CD14-positive monocyte (primary cell): ENCODE data around the gene AIG1. TPM values are rescaled to one million over a fixed set of nuclear protein-coding genes. Genes with fewer than 3 reads are reported as not detected.

Experiments
- DNase-seq, 3 donors: peaks; one replicate each; pipeline ENCODE4 v3.0.0-alpha.2; 2011 to 2022
- H2AFZ ChIP-seq: 2 replicates; pipeline ENCODE4 v1.6.0; 2012; ENCODE audit warnings: mild to moderate bottlenecking, low read depth, low read length, inconsistent platforms; ENCODE audit not compliant: insufficient read depth, poor library complexity, severe bottlenecking
- H3K27ac ChIP-seq, 2 donors: 1 replicate in 1 of 2; 2 replicates in 1 of 2; pipeline ENCODE4 v1.5.1; 2012 to 2013; ENCODE audit warnings: low read length in 2 of 2, control low read depth in 1 of 2, inconsistent platforms in 1 of 2, low read depth in 1 of 2, mild to moderate bottlenecking in 1 of 2
- H3K27me3 ChIP-seq, 2 donors: one replicate each; pipeline versions ENCODE4 v1.6.0 to v1.6.1; 2011 to 2013; ENCODE audit warnings: low read length in 2 of 2; ENCODE audit not compliant: control insufficient read depth in 2 of 2, insufficient read depth in 2 of 2
- H3K36me3 ChIP-seq, 2 donors: replicated peaks in 1 of 2; 1 replicate in 1 of 2; 2 replicates in 1 of 2; pipeline versions ENCODE4 v1.5.1 to v1.6.1; 2012 to 2013; ENCODE audit warnings: low read length in 2 of 2, control low read depth in 1 of 2, inconsistent platforms in 1 of 2, mild to moderate bottlenecking in 1 of 2; ENCODE audit not compliant: insufficient read depth in 2 of 2, control insufficient read depth in 1 of 2
- H3K4me1 ChIP-seq, 2 donors: 1 replicate in 1 of 2; 2 replicates in 1 of 2; pipeline versions ENCODE4 v1.5.1 to v1.6.1; 2012 to 2013; ENCODE audit warnings: low read length in 2 of 2, control low read depth in 1 of 2, inconsistent platforms in 1 of 2, mild to moderate bottlenecking in 1 of 2, moderate library complexity in 1 of 2; ENCODE audit not compliant: insufficient read depth in 2 of 2, control insufficient read depth in 1 of 2
- H3K4me2 ChIP-seq: replicated peaks from 2 replicates; pipeline ENCODE3; 2012; ENCODE audit warnings: low read length, moderate library complexity, mild to moderate bottlenecking; ENCODE audit not compliant: poor library complexity, severe bottlenecking; ENCODE audit errors: extremely low read depth
- H3K4me3 ChIP-seq, 3 experiments: fragments of 200-600 bp in 1 of 3; sonication (generic) in 1 of 3; replicated peaks in 1 of 3; 1 replicate in 2 of 3; 2 replicates in 1 of 3; pipeline ENCODE4 v1.5.1; 2011 to 2013; ENCODE audit warnings: low read length in 3 of 3, mild to moderate bottlenecking in 3 of 3, control low read depth in 2 of 3, low read depth in 2 of 3, inconsistent platforms in 1 of 3, moderate library complexity in 1 of 3
- H3K79me2 ChIP-seq: 2 replicates; pipeline ENCODE4 v1.6.0; 2012; ENCODE audit warnings: mild to moderate bottlenecking, control low read depth, inconsistent platforms, low read length, moderate library complexity; ENCODE audit not compliant: insufficient read depth
- H3K9ac ChIP-seq: 2 replicates; pipeline ENCODE4 v1.6.0; 2017; ENCODE audit warnings: low read length, mild to moderate bottlenecking; ENCODE audit not compliant: insufficient read depth, poor library complexity, severe bottlenecking
- H3K9me3 ChIP-seq, 2 donors: replicated peaks in 1 of 2; 1 replicate in 1 of 2; 2 replicates in 1 of 2; pipeline versions ENCODE4 v1.5.1 to v1.6.1; 2012 to 2013; ENCODE audit warnings: low read length in 2 of 2, control low read depth in 1 of 2; ENCODE audit not compliant: control insufficient read depth in 1 of 2, insufficient read depth in 1 of 2
- H4K20me1 ChIP-seq: 2 replicates; pipeline ENCODE4 v1.6.0; 2012; ENCODE audit warnings: mild to moderate bottlenecking, low read length, control low read depth, moderate library complexity; ENCODE audit not compliant: insufficient read depth
- H3K27ac Mint-ChIP-seq, 7 donors: one replicate each; pipeline ENCODE4 v1.8.0; 2020; ENCODE audit warnings: mild to moderate bottlenecking in 7 of 7, mixed read lengths in 7 of 7, moderate library complexity in 6 of 7, inconsistent platforms in 2 of 7
- H3K27me3 Mint-ChIP-seq, 3 donors: one replicate each; pipeline ENCODE4 v1.8.0; 2021 to 2022; ENCODE audit warnings: low read depth in 3 of 3, mild to moderate bottlenecking in 3 of 3, mixed read lengths in 3 of 3, moderate library complexity in 3 of 3, inconsistent platforms in 1 of 3
- H3K36me3 Mint-ChIP-seq, 2 donors: one replicate each; pipeline ENCODE4 v1.8.0; 2020; ENCODE audit warnings: mixed read lengths in 2 of 2, inconsistent platforms in 1 of 2, mild to moderate bottlenecking in 1 of 2
- H3K4me1 Mint-ChIP-seq: one replicate; pipeline ENCODE4 v1.8.0; 2020; ENCODE audit warnings: mild to moderate bottlenecking, mixed read lengths
- H3K4me3 Mint-ChIP-seq, 2 donors: one replicate each; pipeline ENCODE4 v1.8.0; 2020; ENCODE audit warnings: mild to moderate bottlenecking in 2 of 2, mixed read lengths in 2 of 2, moderate library complexity in 1 of 2
- H3K9me3 Mint-ChIP-seq, 7 donors: one replicate each; pipeline ENCODE4 v1.8.0; 2020 to 2022; ENCODE audit warnings: mixed read lengths in 7 of 7, mild to moderate bottlenecking in 6 of 7, moderate library complexity in 6 of 7, inconsistent platforms in 2 of 7
- WGBS: methylation state at CpG from one replicate; pipeline ENCODE4 v1.1.5; 2013; ENCODE audit warnings: missing lambda C conversion rate; ENCODE audit not compliant: insufficient coverage; 5-methylcytosine and 5-hydroxymethylcytosine counted together
- intact Hi-C, 2 donors: fragments of 100-400 bp; cut with micrococcal nuclease; formaldehyde crosslinking; loops; one replicate each; pipeline versions ENCODE4 v1.15.0 to v1.15.1; 2023
- polyA plus RNA-seq, 3 donors: library from polyadenylated mRNA; depleted of rRNA in 1 of 3; unstranded in 2 of 3; stranded (reverse) in 1 of 3; fragments of 300-500 nt in 2 of 3; fragments of >200 nt in 1 of 3; fragmentation: Illumina TruSeq in 2 of 3; gene quantifications; 1 replicate in 2 of 3; 2 replicates in 1 of 3; pipeline ENCODE4 v1.2.3, GENCODE V29; 2012 to 2021
- TF ChIP-seq, protein P1 (sequence below): fragments of 200-600 bp; IDR thresholded peaks from one replicate; pipeline ENCODE4 v1.8.0; 2022; ENCODE audit warnings: antibody characterized with exemption, mild to moderate bottlenecking

AIG1 gene
- polyA plus RNA-seq, 3 donors: 6.7 to 7.6 (median 6.8) TPM

DNA sequence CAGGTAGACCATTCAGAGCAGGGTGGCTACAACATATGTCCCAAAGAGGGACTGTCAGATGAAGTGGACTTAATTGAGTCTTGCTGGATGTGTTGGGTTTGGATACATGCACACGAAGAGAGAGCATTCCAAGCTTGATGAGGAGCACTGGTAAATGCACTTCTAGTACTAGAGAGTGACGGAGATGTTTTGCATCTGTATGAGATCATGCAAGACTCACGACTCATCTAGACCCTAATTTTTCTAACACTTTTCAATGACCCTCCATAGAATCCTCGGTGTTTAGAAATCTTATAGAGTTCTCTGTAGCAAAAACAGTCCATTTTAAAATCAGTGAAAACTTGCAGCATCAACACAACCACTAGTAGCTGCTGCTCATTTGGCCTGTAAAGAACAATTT, 4.8 kb upstream of the AIG1 start:
- H3K27ac ChIP-seq: no peak overlapping the region
- no peak overlapping the region for H3K9ac ChIP-seq
- intact Hi-C loops: no loop called here
- no peaks in the 10 kb centered on the region for H3K36me3 ChIP-seq
- no peaks in the 10 kb centered on the region for H4K20me1 ChIP-seq
- TF ChIP-seq, protein P1, sequence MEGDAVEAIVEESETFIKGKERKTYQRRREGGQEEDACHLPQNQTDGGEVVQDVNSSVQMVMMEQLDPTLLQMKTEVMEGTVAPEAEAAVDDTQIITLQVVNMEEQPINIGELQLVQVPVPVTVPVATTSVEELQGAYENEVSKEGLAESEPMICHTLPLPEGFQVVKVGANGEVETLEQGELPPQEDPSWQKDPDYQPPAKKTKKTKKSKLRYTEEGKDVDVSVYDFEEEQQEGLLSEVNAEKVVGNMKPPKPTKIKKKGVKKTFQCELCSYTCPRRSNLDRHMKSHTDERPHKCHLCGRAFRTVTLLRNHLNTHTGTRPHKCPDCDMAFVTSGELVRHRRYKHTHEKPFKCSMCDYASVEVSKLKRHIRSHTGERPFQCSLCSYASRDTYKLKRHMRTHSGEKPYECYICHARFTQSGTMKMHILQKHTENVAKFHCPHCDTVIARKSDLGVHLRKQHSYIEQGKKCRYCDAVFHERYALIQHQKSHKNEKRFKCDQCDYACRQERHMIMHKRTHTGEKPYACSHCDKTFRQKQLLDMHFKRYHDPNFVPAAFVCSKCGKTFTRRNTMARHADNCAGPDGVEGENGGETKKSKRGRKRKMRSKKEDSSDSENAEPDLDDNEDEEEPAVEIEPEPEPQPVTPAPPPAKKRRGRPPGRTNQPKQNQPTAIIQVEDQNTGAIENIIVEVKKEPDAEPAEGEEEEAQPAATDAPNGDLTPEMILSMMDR: no peak
- no peaks in the 10 kb centered on the region for H3K36me3 Mint-ChIP-seq
- no peaks in the 10 kb centered on the region for H3K9me3 Mint-ChIP-seq
- no peaks in the 10 kb centered on the region for H3K27me3 ChIP-seq
- no peak overlapping the region for H3K4me3 ChIP-seq
- no CpG with 5 or more reads among the region's 4 CpGs for WGBS
- peaks cover 14% of the 10 kb centered on the region for H3K4me1 Mint-ChIP-seq
- peaks cover 9 to 10% of the 10 kb centered on the region in 2 donors for H3K4me1 ChIP-seq
- DNase-seq: no peak
- no peak overlapping the region for H2AFZ ChIP-seq
- no peaks in the 10 kb centered on the region for H3K9me3 ChIP-seq
- no peak overlapping the region for H3K27ac Mint-ChIP-seq
- H3K4me2 ChIP-seq: no peak overlapping the region
- H3K4me3 Mint-ChIP-seq: no peak overlapping the region
- no peaks in the 10 kb centered on the region for H3K79me2 ChIP-seq
- peaks cover 0 to 2% (median 2%) of the 10 kb centered on the region in 3 donors for H3K27me3 Mint-ChIP-seq

DNA sequence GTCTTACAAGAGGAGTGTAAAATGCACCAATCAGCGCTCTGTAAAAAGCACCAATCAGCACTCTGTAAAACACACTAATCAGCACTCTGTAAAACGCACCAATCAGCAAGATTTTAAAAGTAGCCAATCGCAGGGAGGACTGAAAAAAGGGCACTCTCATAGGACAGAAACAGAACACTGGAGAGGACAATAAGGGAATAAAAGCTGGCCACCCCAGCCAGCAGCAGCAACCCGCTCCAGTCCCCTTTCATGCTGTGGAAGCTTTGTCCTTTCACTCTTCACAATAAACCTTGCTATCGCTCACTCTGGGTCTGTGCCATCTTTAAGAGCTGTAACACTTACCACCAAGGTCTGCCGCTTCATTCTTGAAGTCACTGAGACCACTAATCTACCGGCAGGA, 1.7 kb upstream of the AIG1 start:
- peaks cover 12% of the 10 kb centered on the region for H3K4me1 Mint-ChIP-seq
- intact Hi-C loops: no loop called here
- H3K4me3 Mint-ChIP-seq: no peak overlapping the region
- Histone ChIP-seq H3K4me3 (no peak overlapping the region), H3K27me3 (no peaks in the 10 kb centered on the region), H4K20me1 (no peaks in the 10 kb centered on the region), H3K4me1 (peaks cover 15 to 19% of the 10 kb centered on the region in 2 donors), H3K36me3 (no peaks in the 10 kb centered on the region), H3K79me2 (no peaks in the 10 kb centered on the region), H3K9me3 (no peaks in the 10 kb centered on the region), H3K4me2 (no peak overlapping the region), H3K27ac (no peak overlapping the region), H2AFZ (no peak overlapping the region), H3K9ac (no peak overlapping the region)
- H3K27me3 Mint-ChIP-seq: peaks cover 0 to 2% (median 0%) of the 10 kb centered on the region in 3 donors
- H3K27ac Mint-ChIP-seq: no peak overlapping the region
- TF ChIP-seq, protein P1: no peak
- no peaks in the 10 kb centered on the region for H3K36me3 Mint-ChIP-seq
- no peaks in the 10 kb centered on the region for H3K9me3 Mint-ChIP-seq
- 94% methylated on average over 2 of the region's 7 CpGs for WGBS
- no peak for DNase-seq
